ENCODE data around the gene KIF1B. TPM values are rescaled to one million over a fixed set of nuclear protein-coding genes. Genes with fewer than 3 reads are reported as not detected.

Gene KIF1B
- total RNA-seq, 1 experiment from 2014 or later, result 28.1 TPM

GRCh38 chr1:10189659-10190058, 20.7 kb upstream of the KIF1B start:
- intact Hi-C loops (cut with micrococcal nuclease), result no loop called here
- ATAC-seq (no peak), DNase-seq (ENCODE audit: low read depth, low spot score) (no peak)
- no TSS peak for BruUV-seq (replicated peaks)
- Histone ChIP-seq H3K27ac (ENCODE audit: low read depth, low read length) (no peak overlapping the region), H3K36me3 (ENCODE audit: control insufficient read depth in 1 of 2, insufficient read depth in 2 of 2, low read length in 2 of 2) (no peaks in the 10 kb centered on the region; a peak in 1 of 4 replicates), H3K4me2 (ENCODE audit: low read length) (no peak overlapping the region), H4K20me1 (ENCODE audit: insufficient read depth) (no peaks in the 10 kb centered on the region), H3K9ac (ENCODE audit: low read length) (no peak overlapping the region), H2AFZ (ENCODE audit: low read depth, low read length, poor library complexity, severe bottlenecking) (no peak overlapping the region), H3K79me2 (ENCODE audit: insufficient read depth, low read length) (no peaks in the 10 kb centered on the region), H3K4me3 (replicated peaks in 1 of 2; ENCODE audit: low read depth in 1 of 2, low read length in 2 of 2) (no peak overlapping the region), H3K4me1 (ENCODE audit: control insufficient read depth in 1 of 2, insufficient read depth in 2 of 2, low read length in 2 of 2) (no peaks in the 10 kb centered on the region), H3K9me2 (ENCODE audit: insufficient read depth) (no peaks in the 10 kb centered on the region), H3K9me3 (ENCODE audit: control insufficient read depth in 1 of 2, insufficient read depth in 1 of 2, low read depth in 1 of 2, low read length in 2 of 2) (no peaks in the 10 kb centered on the region), H3K27me3 (ENCODE audit: insufficient read depth, low read length) (no peaks in the 10 kb centered on the region)
- ChIA-PET RAD21 (ENCODE audit: low non-redundant PET in 1 of 2, low total read pairs in 2 of 2, uncharacterized antibody in 2 of 2, unreplicated experiment in 2 of 2) (no interaction called here), POLR2A (interaction anchor here (0.9 kb wide), 1 partner anchor 20 kb away, joined by 3 read pairs; the partner anchor contains the start of gene KIF1B), CTCF (no interaction called here)
- no peak for TF ChIP-seq SIN3A (IDR thresholded peaks at IDR 0.05; ENCODE audit: low read depth)
- TF ChIP-seq SRF (IDR thresholded peaks at IDR 0.05; ENCODE audit: low read depth), result no peak
- TF ChIP-seq EZH2phosphoT487 (IDR thresholded peaks at IDR 0.05; ENCODE audit: borderline replicate concordance), result no peak
- TF ChIP-seq ZNF274 (IDR thresholded peaks at IDR 0.05; ENCODE audit: low read depth, low read length), result no peak
- TF ChIP-seq RAD21 (IDR thresholded peaks at IDR 0.05; ENCODE audit: low read depth), result no peak
- no peak for TF ChIP-seq EGR1 (IDR thresholded peaks at IDR 0.05; ENCODE audit: low read depth)
- no peak for TF ChIP-seq REST (IDR thresholded peaks at IDR 0.05; ENCODE audit: low read depth)
- no peak for TF ChIP-seq YY1 (IDR thresholded peaks at IDR 0.05; ENCODE audit: extremely low read depth, insufficient replicate concordance, low read depth, low read length)
- TF ChIP-seq MAX (IDR thresholded peaks at IDR 0.05), result no peak
- TF ChIP-seq TCF7L2 (IDR thresholded peaks at IDR 0.05; ENCODE audit: borderline replicate concordance, extremely low read depth, insufficient read depth, insufficient read length), result no peak
- TF ChIP-seq POLR2A (IDR thresholded peaks at IDR 0.05; ENCODE audit: borderline replicate concordance, extremely low read depth, insufficient read depth, insufficient read length), result no peak
- no peak for TF ChIP-seq FOSL1 (IDR thresholded peaks at IDR 0.05; ENCODE audit: low read depth)

All from HCT116 (cell line).